Measurements from ENCODE around the gene IMPDH1.

IMPDH1 gene

DNA sequence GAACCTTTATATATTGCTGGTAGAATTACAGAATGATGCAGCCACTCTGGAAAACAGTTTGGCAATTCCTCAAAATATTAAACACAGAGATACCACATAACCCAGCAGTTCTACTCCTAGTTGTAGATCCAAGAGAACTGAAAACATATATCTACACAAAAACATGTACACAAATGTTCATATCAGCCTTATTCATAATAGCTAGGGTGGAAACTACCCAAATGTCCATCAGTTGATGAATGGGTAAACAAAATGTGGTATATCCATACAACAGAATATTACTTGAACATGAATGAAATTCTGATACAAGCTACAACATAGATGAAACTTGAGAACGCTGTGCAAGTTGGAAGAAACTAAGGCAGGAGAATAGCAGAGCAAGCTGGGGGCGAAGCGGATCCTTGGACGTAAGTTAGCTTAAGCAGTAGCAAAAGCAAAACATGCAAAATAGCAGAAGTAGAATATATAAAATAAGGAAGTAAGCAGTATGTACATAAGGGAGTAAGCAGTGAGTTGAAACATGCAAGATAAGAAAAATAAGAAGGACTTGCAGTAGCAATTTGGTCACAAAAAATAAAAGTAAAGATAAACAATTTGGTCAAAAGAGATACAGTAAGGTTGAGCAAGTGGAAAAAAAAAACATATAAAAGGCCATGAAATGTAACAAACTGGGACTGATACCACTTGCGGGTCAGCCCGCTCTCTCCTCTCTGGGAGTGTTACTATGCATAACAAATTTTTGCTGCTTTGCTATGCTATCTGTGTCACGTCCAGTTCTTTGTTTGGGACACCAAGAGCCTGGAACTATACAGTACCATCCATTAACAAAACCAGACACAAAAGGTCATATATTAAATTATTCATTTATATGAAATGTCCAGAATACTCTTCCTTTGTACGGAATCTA lies 27.9 kb upstream of the IMPDH1 start:
- peak overlapping the region in 3 of 21 experiments; percentile 39 to 67 (median 54) for H3K27ac ChIP-seq
- H3K4me3 ChIP-seq = no peak overlapping the region

DNA sequence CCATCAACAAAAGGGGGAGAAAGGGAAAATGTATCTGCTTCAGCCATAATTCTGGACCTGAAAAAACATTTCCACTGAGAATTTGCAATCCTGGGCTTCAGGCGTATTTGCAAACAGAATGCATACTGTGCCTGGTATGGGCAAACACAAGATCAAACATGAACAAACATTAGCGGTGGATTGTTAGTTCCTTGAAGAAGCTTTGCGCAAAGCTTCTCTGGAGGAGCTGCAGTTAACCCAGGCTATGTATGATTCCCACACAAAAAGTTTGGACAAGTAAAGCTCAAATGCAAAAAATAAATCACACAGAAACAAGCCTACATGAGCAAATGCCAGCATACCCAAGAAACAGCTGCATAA lies 25.5 kb upstream of the IMPDH1 start:
- Histone ChIP-seq H3K4me3 (no peak overlapping the region), H3K27ac (peak overlapping the region in 4 of 21 experiments; percentile 2 to 61 (median 20))

DNA sequence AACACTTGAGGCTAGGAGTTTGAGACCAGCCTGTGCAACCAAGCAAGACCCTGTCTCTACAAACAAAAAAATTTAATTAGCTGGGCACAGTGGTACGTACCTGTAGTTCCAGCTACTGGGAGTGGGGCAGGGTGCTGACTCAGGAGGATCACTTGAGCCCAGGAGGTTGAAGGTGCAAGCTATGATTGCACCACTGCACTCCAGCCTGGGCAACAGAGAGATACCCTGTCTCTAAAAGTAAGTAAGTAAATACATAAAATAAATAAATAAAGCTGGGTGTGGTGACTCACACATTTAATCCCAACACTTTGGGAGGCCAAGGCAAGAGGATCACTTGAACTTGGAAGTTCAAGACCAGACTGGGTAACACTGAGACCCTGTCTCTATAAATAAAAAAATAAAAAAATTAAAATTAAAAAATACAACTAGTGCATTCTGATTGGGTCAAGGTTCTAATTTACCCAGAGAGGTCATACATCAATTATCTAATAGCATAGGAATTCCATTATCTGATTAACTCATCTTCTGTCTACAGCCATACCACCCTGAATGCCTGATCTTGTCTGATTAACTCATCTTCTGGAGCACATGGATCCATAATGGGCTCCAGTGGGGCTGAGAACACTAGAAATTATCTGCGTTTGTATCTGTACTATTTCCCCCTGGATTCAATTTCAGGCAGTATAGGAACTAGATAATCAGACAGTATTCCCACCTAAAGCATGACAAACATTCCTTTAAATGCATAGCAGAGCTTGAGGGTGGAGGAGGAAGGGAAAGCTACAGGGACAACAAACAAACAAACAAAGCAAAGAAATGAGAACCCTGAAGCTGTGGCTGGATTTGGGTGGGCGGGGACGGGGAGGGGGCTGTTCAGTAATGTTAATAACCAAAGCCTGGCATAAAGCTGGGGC lies 24.9 kb upstream of the IMPDH1 start:
- peak overlapping the region in 3 of 21 experiments; percentile 2 to 61 (median 14) for H3K27ac ChIP-seq
- no peak overlapping the region for H3K4me3 ChIP-seq

DNA sequence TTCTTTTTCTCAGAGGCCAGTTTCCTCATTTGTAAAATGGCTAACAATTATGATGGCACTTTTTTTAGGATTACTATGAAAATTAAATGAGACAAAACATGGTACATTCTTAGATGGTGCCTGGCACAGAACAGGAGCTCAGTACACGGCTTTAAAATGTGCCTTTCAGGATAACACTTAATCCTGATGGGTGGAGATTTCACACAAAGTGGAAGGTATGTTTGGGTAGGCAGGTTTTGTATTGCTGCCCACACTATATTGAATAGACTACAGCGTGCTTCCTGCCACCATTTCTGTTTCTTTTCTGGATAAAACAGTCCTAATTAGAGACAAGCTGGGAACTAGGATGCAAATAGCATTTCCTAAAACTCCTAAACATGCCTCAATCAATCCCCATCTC lies 22.0 kb upstream of the IMPDH1 start:
- Histone ChIP-seq H3K27ac (no peak overlapping the region), H3K4me3 (no peak overlapping the region)

DNA sequence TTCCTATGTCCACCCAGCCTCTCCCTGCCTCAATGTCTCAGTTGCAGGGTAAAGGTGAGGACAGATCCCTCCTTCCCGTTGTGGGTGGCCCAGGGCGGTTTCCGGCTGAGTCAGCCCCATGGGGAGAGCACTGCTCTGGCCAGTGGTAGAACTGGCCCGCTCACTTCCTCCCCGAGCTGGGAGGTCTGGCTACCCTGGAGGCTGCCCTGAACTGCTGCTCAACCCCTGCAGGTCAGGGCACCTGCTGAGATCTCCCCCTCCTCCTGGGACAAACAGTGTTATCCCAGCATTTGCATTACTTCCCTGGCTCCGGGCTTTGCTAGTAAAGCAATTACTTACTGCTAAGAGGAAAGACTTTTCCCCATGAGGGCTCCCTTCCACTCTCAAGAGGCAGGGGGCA lies 21.4 kb upstream of the IMPDH1 start:
- Histone ChIP-seq H3K4me3 (no peak overlapping the region), H3K27ac (peak overlapping the region in 2 of 21 experiments; percentile 5 to 14)

DNA sequence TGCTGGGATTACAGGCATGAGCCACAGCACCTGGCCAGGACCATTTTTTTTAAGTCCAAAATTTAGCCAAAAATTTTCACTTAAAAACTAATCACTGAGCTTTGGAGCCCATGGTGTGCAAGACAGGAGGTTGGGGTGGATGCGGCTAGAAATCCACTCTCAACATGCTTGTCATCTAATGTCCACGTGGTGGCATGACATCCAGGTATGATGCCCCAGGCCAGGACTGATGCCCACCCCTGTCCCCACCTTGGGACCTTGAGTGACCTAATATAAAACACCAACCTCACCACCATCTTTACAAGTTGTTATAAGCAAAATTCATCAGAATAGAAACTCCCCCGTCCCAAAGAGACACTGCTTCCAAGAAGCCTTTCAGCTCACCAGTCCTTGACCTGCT lies 20.4 kb upstream of the IMPDH1 start:
- Histone ChIP-seq H3K27ac (no peak overlapping the region), H3K4me3 (no peak overlapping the region)

DNA sequence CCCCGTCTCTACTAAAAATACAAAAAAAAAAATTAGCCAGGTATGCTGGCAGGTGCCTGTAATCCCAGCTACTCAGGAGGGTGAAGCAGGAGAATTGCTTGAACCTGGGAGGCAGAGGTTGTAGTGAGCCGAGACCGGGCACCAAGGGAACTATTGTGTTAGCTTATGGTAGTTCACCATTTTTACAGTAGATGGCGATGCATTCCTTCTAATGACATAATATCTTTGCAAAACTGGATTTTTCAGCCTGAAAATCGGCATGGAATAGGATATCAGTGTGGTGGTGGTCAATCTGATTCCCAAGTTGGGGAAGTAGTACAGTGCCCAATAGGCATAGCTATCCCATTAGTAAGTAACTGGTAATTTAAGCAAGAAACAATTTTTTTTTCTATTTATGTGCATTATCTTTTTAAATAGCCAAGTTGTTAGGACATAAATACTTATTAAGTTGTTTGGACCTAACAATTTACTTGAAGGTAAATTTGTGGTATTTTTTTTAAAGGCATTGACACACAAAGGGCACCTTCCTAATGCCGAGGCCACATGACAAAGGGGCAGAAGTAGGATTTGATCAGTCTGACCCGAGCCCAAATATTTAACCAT lies 17.6 kb upstream of the IMPDH1 start:
- no peak overlapping the region for H3K4me3 ChIP-seq
- H3K27ac ChIP-seq = no peak overlapping the region

DNA sequence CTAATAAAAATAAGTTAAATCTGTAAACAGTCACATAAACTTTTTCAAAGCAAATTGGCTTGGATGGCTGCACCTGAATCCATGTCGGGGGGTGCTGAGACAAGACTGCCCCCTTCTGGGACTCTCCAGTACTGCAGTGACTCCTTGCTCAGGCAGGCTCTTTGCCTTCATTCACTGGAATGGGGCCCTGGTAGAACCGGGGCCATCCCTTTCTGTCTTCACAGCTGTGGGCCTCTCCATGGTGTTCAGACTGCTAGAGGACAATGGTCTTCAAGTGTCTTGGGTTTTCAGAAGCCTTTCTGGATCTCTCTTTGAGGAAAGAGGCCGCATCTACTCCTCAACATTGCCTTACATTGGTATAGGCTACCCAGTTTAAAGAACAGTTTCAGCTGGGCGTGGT lies 16.1 kb upstream of the IMPDH1 start:
- H3K27ac ChIP-seq = no peak overlapping the region
- no peak overlapping the region for H3K4me3 ChIP-seq

DNA sequence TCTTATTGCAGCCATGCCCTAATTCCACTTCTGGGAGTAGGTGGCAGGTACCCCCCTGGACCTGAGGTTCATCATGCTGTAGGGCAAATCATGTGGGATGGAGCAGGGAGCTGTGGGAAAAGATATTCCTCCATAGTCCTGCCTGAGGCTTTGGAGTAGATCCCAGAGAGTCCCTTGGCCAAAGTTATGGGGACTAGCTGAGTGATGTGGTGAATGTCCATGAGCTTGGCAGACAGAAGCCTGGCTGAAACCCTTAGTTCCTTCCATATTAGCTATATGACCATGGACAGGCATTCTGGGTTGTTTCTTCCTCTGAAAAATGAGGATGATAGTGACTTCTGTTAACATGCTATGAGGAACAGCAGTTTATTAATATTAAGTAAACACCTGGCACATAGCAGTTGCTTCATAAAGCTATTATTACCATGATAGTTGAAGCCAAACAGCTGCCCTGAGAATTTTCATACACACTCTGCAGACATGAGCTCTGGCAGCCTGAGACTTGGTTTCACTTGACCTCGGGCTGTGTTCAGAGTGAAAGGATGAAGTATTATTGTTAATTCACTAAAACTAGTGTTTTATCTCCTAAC lies 15.0 kb upstream of the IMPDH1 start:
- no peak overlapping the region for H3K4me3 ChIP-seq
- H3K27ac ChIP-seq = no peak overlapping the region

DNA sequence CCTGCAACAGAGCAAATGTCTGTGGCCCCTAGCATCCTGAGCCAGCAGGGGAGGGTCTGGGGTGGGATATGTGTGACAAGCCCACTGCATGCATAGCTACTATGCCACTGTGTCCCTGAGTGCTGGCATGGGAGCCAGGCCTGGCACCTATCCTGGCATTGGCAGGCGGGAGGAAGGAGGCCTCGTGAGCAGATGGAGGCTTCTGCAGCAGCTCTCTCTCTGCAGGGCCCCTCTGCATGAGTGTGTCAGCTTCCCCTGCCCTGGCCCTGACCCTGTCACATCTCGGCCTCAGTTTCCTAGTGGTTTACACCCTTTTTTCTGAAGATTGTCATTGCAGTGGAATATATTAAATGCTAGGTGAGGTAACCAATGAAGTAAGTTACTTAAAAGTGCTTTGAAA lies 13.1 kb upstream of the IMPDH1 start:
- no peak overlapping the region for H3K4me3 ChIP-seq
- H3K27ac ChIP-seq = no peak overlapping the region

DNA sequence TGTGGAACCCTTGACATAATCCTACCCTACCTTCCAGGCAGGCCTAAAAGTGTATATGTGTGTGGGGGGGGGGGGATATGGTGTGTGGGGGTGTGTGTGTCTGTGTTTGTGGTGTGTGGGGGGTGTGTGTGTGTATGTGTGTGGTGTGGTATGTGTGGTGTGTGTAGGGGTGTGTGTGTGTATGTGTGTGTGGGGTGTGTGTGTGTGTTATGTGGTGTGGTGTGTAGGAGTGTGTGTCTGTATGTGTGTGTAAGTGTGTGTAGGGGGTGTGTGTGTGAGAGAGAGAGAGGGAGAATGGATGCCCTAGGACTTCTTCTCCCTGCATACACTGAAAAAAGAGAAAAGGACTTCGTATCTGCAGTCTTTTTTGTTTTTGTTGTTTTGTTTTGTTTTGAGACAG lies 12.3 kb upstream of the IMPDH1 start:
- H3K27ac ChIP-seq = no peak overlapping the region
- H3K4me3 ChIP-seq = no peak overlapping the region

DNA sequence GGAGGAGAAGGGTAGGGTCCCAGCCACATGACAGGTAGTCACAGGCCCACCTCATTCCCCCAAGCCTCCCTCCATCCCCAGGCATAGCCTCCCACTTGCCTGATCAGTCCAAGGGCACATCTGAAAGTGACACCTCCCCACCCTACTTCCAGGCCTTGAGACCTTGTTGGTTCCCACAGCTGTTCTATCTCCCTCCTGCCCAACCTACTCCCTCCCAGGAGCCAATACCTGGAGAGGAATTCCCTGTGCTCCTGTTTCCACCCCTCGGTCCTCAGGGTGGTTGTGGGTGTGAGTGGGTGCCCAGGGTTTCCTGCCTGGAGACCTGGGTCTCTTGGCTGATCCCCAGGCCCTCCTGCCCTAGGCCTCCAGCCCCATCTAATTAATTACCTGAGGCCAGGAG lies 11.6 kb upstream of the IMPDH1 start:
- H3K27ac ChIP-seq = no peak overlapping the region

DNA sequence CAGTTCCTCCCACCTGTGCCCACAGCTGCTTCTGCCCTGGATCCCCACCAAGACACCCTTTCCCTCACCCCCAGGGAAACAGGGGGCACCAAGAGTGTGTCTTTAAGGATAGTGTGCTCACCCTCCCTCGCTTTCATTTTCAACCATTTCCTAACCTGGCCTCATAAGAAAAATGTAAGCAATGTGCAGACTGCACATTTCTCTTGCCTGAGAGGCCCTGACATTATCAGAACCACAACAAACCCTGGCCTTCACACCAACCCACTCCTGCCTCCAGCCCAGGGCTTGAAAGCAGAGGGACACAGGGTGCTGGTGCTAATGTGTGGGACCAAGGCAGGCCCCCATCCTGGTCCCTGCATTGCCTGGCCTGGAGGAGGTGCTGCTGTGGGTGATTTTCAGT lies 11.0 kb upstream of the IMPDH1 start:
- no peak overlapping the region for H3K4me3 ChIP-seq
- no peak overlapping the region for H3K27ac ChIP-seq

More for the DNA sequence above, 11.6 kb upstream of the IMPDH1 start:
- no peak overlapping the region for H3K4me3 ChIP-seq

DNA sequence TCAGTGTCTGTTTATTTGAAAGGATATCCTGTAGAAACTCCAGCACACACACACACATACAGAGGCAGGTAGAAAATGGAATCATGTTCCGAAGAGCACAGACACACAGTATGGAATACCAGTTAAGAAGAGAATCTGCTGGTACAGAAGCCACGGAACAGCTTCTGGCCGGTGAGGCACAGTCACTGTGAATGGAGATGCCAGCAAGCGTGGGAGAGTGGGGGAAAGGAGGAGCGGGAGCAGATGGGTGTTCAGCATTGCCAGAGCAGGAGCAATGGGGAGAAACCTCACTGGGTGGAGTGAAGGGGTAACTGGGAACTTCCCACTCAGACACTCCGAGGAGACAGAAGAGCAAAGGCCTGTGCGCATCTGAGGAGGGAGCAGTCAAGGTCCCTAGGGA lies 9.5 kb upstream of the IMPDH1 start:
- Histone ChIP-seq H3K27ac (no peak overlapping the region), H3K4me3 (no peak overlapping the region)

DNA sequence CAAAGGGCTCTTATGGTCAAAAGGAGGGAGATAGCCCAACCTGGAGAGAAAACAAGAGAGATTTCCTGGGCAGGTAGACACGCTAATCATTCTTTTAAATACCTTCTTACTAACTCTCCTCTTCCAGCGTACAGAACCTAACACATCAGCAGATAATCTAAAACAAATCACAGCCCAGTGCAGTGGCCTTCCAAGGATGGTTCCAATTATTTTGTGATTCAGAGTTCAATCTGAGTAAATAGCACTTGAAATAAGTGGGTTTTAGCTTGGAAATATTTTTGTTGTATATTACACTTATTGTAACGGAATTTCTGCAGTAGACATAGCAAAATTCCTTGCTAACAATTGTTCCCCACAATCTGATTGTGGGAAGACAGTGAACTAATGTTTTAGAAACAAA lies 7.3 kb upstream of the IMPDH1 start:
- peak overlapping the region in 3 of 21 experiments; percentile 3 to 47 (median 22) for H3K27ac ChIP-seq
- no peak overlapping the region for H3K4me3 ChIP-seq

DNA sequence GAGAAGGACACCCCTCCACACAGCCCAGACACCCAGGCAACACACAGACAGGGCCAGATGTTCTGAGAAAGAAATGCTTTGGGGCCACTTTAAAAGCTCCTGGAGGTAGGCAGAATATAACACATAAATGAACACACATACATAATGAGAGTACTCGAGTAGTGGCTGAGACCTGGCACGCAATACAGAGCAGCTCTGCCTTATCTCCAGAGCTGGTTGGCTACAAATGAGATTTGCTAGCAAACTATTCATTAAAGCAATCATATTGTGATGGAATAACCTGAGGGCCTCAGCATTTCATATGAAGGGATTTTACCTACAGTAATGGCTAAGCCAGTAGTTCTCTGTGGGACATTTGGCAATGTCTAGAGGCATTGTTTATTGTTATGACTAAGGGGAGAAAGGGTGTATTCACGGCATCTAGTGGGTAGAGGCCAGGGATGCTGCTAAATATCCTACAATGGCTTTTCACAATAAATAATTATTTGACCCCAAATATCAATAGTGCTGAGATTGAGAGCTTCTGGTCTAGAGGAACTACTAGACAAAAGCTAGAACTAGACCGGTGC lies 5.5 kb upstream of the IMPDH1 start:
- Histone ChIP-seq H3K27ac (no peak overlapping the region), H3K4me3 (no peak overlapping the region)

DNA sequence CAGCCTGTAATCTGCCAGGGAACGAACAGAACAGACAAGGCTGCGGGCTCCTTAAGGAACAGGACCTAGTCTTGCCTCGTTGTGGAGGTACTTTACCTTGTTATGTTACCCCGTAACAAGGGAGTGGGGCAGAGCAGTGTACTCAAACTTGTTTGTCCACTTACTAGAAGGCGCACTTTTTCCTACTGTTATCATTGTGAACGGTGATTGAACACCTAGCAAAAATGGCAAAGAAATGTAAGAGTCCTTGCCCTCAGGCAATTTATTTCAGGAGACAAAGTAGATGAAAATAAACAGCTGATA lies 620 bp upstream of the IMPDH1 start:
- peak overlapping the region in 20 of 21 experiments; percentile 64 to 89 (median 80) for H3K27ac ChIP-seq
- H3K4me3 ChIP-seq = peak overlapping the region; percentile 52 to 76 (median 63)

DNA sequence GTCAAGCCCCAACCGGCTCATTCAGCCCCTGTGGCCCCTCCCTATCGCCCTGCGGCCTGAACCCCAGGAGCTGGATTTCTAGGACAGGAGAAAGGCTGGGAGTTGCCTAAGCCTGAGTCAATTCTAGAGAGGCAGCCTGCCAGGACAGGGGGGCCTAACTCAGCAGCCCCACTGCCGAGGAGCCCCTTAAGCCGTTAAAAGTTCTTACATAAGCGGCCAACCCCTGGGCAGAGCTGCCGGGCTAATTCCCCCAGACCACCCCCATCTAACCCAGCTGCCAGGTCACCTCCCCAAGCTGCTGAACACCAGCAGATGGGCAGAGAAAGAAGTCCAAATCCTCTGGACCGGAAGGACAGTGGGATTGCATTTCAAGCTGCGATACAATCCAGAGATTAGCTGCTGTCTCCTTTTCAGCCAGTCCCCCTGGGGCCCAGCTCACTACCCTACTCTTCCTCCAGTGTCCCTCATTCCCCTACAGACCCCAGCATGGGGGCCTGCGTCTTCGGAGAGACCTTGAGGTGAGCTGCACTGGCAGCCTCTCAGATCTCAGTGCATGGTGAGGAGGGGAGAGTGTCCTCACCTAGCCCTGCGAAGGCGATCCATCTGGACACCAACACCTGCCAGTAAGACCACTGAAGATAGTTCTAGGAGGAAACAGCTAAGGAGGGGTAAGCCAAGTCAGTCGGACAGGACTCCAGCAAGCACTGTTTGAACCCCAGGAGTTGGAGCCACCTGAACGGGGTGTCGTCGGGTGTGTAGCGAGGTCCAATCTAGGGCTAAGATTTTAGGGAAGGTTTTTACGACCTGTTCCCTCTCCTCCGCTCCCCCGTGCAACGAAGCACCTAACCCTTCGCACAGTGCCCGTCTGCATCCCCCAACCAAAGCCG lies 830 bp downstream of the IMPDH1 start:
- peak overlapping the region; percentile 52 to 76 (median 63) for H3K4me3 ChIP-seq
- H3K27ac ChIP-seq = peak overlapping the region; percentile 18 to 89 (median 80)
